ENCODE results near the gene SETD6. TPM values are rescaled to one million over a fixed set of nuclear protein-coding genes. Genes with fewer than 3 reads are reported as not detected.

Gene SETD6
- total and polyA plus RNA-seq, 4 donors = 4.9 to 19.3 (median 13.7) TPM

GRCh38 chr16:58518980-58519368 lies 3.7 kb downstream of the SETD6 start:
- Histone ChIP-seq H3K9me3 (ENCODE audit: control insufficient read depth, low read length) (no peaks in the 10 kb centered on the region), H3K4me1 (ENCODE audit: control insufficient read depth in 1 of 2, insufficient read depth in 2 of 2, low read length in 2 of 2) (no peaks in the 10 kb centered on the region), H3K36me3 (ENCODE audit: control insufficient read depth in 1 of 2, insufficient read depth in 2 of 2, low read length in 1 of 2) (peaks cover 6 to 8% of the 10 kb centered on the region in 2 donors), H3K27me3 (ENCODE audit: control insufficient read depth in 1 of 2, insufficient read depth in 2 of 2, low read length in 1 of 2) (no peaks in the 10 kb centered on the region), H3K27ac (ENCODE audit: low read depth in 1 of 2, low read length in 2 of 2) (no peak overlapping the region), H3K4me3 (ENCODE audit: low read length in 2 of 2) (no peak overlapping the region)
- ATAC-seq (ENCODE audit: low FRiP score) (no peak), DNase-seq (no peak)
- WGBS, 2 donors = 78 to 81% methylated on average over 1 of the region's 1 CpG
- intact Hi-C loops (cut with DNase I) = loop anchor here (10.0 kb wide), 3 partner anchors 116 to 216 kb away; partner anchors contain the start of gene GOT2 (in 2 of the 2)

GRCh38 chr16:58519707-58520106 lies 4.4 kb downstream of the SETD6 start:
- no peak for DNase-seq
- ATAC-seq (ENCODE audit: low FRiP score) = no peak
- intact Hi-C loops (cut with DNase I) = loop anchor here (10.0 kb wide), 3 partner anchors 115 to 215 kb away; partner anchors contain the start of gene GOT2 (in 2 of the 2)

GRCh38 chr16:58530179-58530578 lies 14.9 kb downstream of the SETD6 start:
- ATAC-seq (ENCODE audit: low FRiP score) = no peak
- Histone ChIP-seq H3K27ac (ENCODE audit: low read depth in 1 of 2, low read length in 2 of 2) (no peak overlapping the region), H3K9me3 (ENCODE audit: control insufficient read depth, low read length) (no peaks in the 10 kb centered on the region), H3K4me1 (ENCODE audit: control insufficient read depth in 1 of 2, insufficient read depth in 2 of 2, low read length in 2 of 2) (no peaks in the 10 kb centered on the region), H3K36me3 (ENCODE audit: control insufficient read depth in 1 of 2, insufficient read depth in 2 of 2, low read length in 1 of 2) (peaks cover 8 to 11% of the 10 kb centered on the region in 2 donors), H3K4me3 (ENCODE audit: low read length in 2 of 2) (no peak overlapping the region), H3K27me3 (ENCODE audit: control insufficient read depth in 1 of 2, insufficient read depth in 2 of 2, low read length in 1 of 2) (no peaks in the 10 kb centered on the region)
- no peak for DNase-seq
- intact Hi-C loops (cut with DNase I) = loop anchor here in 1 of 2 donors (10.0 kb wide), 1 partner anchor 55 kb away; no protein-coding TSS in a partner anchor
- 90 to 91% methylated on average over 5 of the region's 5 CpGs for WGBS, 2 donors

More at GRCh38 chr16:58519707-58520106, 4.4 kb downstream of the SETD6 start:
- Histone ChIP-seq H3K27me3 (ENCODE audit: control insufficient read depth in 1 of 2, insufficient read depth in 2 of 2, low read length in 1 of 2) (no peaks in the 10 kb centered on the region), H3K4me3 (ENCODE audit: low read length in 2 of 2) (no peak overlapping the region), H3K36me3 (ENCODE audit: control insufficient read depth in 1 of 2, insufficient read depth in 2 of 2, low read length in 1 of 2) (peaks cover 6 to 8% of the 10 kb centered on the region in 2 donors), H3K9me3 (ENCODE audit: control insufficient read depth, low read length) (no peaks in the 10 kb centered on the region), H3K27ac (ENCODE audit: low read depth in 1 of 2, low read length in 2 of 2) (no peak overlapping the region), H3K4me1 (ENCODE audit: control insufficient read depth in 1 of 2, insufficient read depth in 2 of 2, low read length in 2 of 2) (no peaks in the 10 kb centered on the region)

GRCh38 chr16:58532414-58532813 lies 17.1 kb downstream of the SETD6 start:
- ATAC-seq (ENCODE audit: low FRiP score) (no peak), DNase-seq (no peak)
- H3K4me3 ChIP-seq (ENCODE audit: low read length in 2 of 2) = no peak overlapping the region
- H3K27ac ChIP-seq (ENCODE audit: low read depth in 1 of 2, low read length in 2 of 2) = no peak overlapping the region
- no peaks in the 10 kb centered on the region for H3K9me3 ChIP-seq (ENCODE audit: control insufficient read depth, low read length)
- H3K27me3 ChIP-seq (ENCODE audit: control insufficient read depth in 1 of 2, insufficient read depth in 2 of 2, low read length in 1 of 2) = no peaks in the 10 kb centered on the region
- intact Hi-C loops (cut with DNase I) = loop anchor here in 1 of 2 donors (10.0 kb wide), 1 partner anchor 52 kb away; no protein-coding TSS in a partner anchor
- H3K4me1 ChIP-seq (ENCODE audit: control insufficient read depth in 1 of 2, insufficient read depth in 2 of 2, low read length in 2 of 2) = no peaks in the 10 kb centered on the region
- peaks cover 9% of the 10 kb centered on the region in 2 donors for H3K36me3 ChIP-seq (ENCODE audit: control insufficient read depth in 1 of 2, insufficient read depth in 2 of 2, low read length in 1 of 2)
- WGBS, 2 donors = 91 to 94% methylated on average over 3 of the region's 3 CpGs

GRCh38 chr16:58533751-58534470 lies 18.6 kb downstream of the SETD6 start:
- no peak for ATAC-seq (ENCODE audit: low FRiP score)
- intact Hi-C loops (cut with DNase I) = loop anchor here in 1 of 2 donors (10.0 kb wide), 1 partner anchor 51 kb away; no protein-coding TSS in a partner anchor
- no peak overlapping the region for H3K4me3 ChIP-seq (ENCODE audit: low read length in 2 of 2)
- H3K9me3 ChIP-seq (ENCODE audit: control insufficient read depth, low read length) = no peaks in the 10 kb centered on the region
- peaks cover 14% of the 10 kb centered on the region in 2 donors for H3K36me3 ChIP-seq (ENCODE audit: control insufficient read depth in 1 of 2, insufficient read depth in 2 of 2, low read length in 1 of 2)
- no peak overlapping the region for H3K27ac ChIP-seq (ENCODE audit: low read depth in 1 of 2, low read length in 2 of 2)
- no peak for DNase-seq
- WGBS, 2 donors = 88% methylated on average over 14 of the region's 14 CpGs
- no peaks in the 10 kb centered on the region for H3K27me3 ChIP-seq (ENCODE audit: control insufficient read depth in 1 of 2, insufficient read depth in 2 of 2, low read length in 1 of 2)
- no peaks in the 10 kb centered on the region for H3K4me1 ChIP-seq (ENCODE audit: control insufficient read depth in 1 of 2, insufficient read depth in 2 of 2, low read length in 2 of 2)

- Histone ChIP-seq H3K4me3 (ENCODE audit: low read length in 2 of 2) (no peak overlapping the region), H3K4me1 (ENCODE audit: control insufficient read depth in 1 of 2, insufficient read depth in 2 of 2, low read length in 2 of 2) (no peaks in the 10 kb centered on the region), H3K36me3 (ENCODE audit: control insufficient read depth in 1 of 2, insufficient read depth in 2 of 2, low read length in 1 of 2) (peaks cover 17 to 18% of the 10 kb centered on the region in 2 donors), H3K9me3 (ENCODE audit: control insufficient read depth, low read length) (no peaks in the 10 kb centered on the region), H3K27me3 (ENCODE audit: control insufficient read depth in 1 of 2, insufficient read depth in 2 of 2, low read length in 1 of 2) (no peaks in the 10 kb centered on the region), H3K27ac (ENCODE audit: low read depth in 1 of 2, low read length in 2 of 2) (no peak overlapping the region)
- intact Hi-C loops (cut with DNase I) = loop anchor here in 1 of 2 donors (10.0 kb wide), 1 partner anchor 50 kb away; no protein-coding TSS in a partner anchor
- 74 to 78% methylated on average over 3 of the region's 3 CpGs for WGBS, 2 donors
- ATAC-seq (ENCODE audit: low FRiP score) = no peak
- DNase-seq = no peak
These were observed 19.8 kb downstream of the SETD6 start for GRCh38 chr16:58535100-58535499.

GRCh38 chr16:58536278-58536677 lies 21.0 kb downstream of the SETD6 start:
- whole genome bisulfite sequencing, 2 donors = 83 to 88% methylated on average over 5 of the region's 5 CpGs
- Histone ChIP-seq H3K4me3 (ENCODE audit: low read length in 2 of 2) (no peak overlapping the region), H3K4me1 (ENCODE audit: control insufficient read depth in 1 of 2, insufficient read depth in 2 of 2, low read length in 2 of 2) (no peaks in the 10 kb centered on the region), H3K36me3 (ENCODE audit: control insufficient read depth in 1 of 2, insufficient read depth in 2 of 2, low read length in 1 of 2) (peaks cover 17 to 18% of the 10 kb centered on the region in 2 donors), H3K9me3 (ENCODE audit: control insufficient read depth, low read length) (no peaks in the 10 kb centered on the region), H3K27ac (ENCODE audit: low read depth in 1 of 2, low read length in 2 of 2) (no peak overlapping the region), H3K27me3 (ENCODE audit: control insufficient read depth in 1 of 2, insufficient read depth in 2 of 2, low read length in 1 of 2) (no peaks in the 10 kb centered on the region)
- no peak for DNase-seq
- intact Hi-C loops (cut with DNase I) = loop anchor here in 1 of 2 donors (10.0 kb wide), 1 partner anchor 49 kb away; no protein-coding TSS in a partner anchor
- no peak for ATAC-seq (ENCODE audit: low FRiP score)

- no peak for ATAC-seq (ENCODE audit: low FRiP score)
- Histone ChIP-seq H3K9me3 (ENCODE audit: control insufficient read depth, low read length) (no peaks in the 10 kb centered on the region), H3K36me3 (ENCODE audit: control insufficient read depth in 1 of 2, insufficient read depth in 2 of 2, low read length in 1 of 2) (peaks cover 11 to 18% of the 10 kb centered on the region in 2 donors), H3K27ac (ENCODE audit: low read depth in 1 of 2, low read length in 2 of 2) (no peak overlapping the region), H3K27me3 (ENCODE audit: control insufficient read depth in 1 of 2, insufficient read depth in 2 of 2, low read length in 1 of 2) (no peaks in the 10 kb centered on the region), H3K4me1 (ENCODE audit: control insufficient read depth in 1 of 2, insufficient read depth in 2 of 2, low read length in 2 of 2) (no peaks in the 10 kb centered on the region), H3K4me3 (ENCODE audit: low read length in 2 of 2) (no peak overlapping the region)
- WGBS, 2 donors = 75 to 82% methylated on average over 10 of the region's 10 CpGs
- intact Hi-C loops (cut with DNase I) = loop anchor here in 1 of 2 donors (10.0 kb wide), 1 partner anchor 47 kb away; no protein-coding TSS in a partner anchor
- no peak for DNase-seq
These were observed 22.0 kb downstream of the SETD6 start for GRCh38 chr16:58537124-58537906.

Data from aorta (tissue), 5 donors.